ENCODE results near the gene TSPAN14.

Gene TSPAN14

GRCh38 chr10:80569131-80569895 lies 115.2 kb downstream of the TSPAN14 start:
- Mint-ChIP-seq H3K27me3 (peaks cover 41 to 51% of the 10 kb centered on the region in 2 donors), H3K27ac (no peak overlapping the region), H3K9me3 (no peaks in the 10 kb centered on the region), H3K4me1 (ENCODE audit: low read depth in 2 of 2) (peaks cover 0 to 1% of the 10 kb centered on the region in 2 donors), H3K4me3 (no peak overlapping the region), H3K36me3 (ENCODE audit: insufficient read depth) (no peaks in the 10 kb centered on the region)
- DNase-seq (no peak), ATAC-seq (replicated peaks) (no peak)

- Mint-ChIP-seq H3K4me3 (no peak overlapping the region), H3K27me3 (peaks cover 36 to 37% of the 10 kb centered on the region in 2 donors), H3K4me1 (ENCODE audit: low read depth in 2 of 2) (peaks cover 0 to 1% of the 10 kb centered on the region in 2 donors), H3K9me3 (no peaks in the 10 kb centered on the region), H3K27ac (no peak overlapping the region), H3K36me3 (ENCODE audit: insufficient read depth) (no peaks in the 10 kb centered on the region)
- DNase-seq: no peak
- no peak for ATAC-seq (replicated peaks)
Observed at GRCh38 chr10:80571352-80571751, 117.2 kb downstream of the TSPAN14 start.

- ATAC-seq (replicated peaks) (no peak), DNase-seq (no peak)
- no peak overlapping the region for H3K27ac Mint-ChIP-seq
- no peaks in the 10 kb centered on the region for H3K4me1 Mint-ChIP-seq (ENCODE audit: low read depth in 2 of 2)
- peaks cover 0 to 13% of the 10 kb centered on the region in 2 donors for H3K27me3 Mint-ChIP-seq
- no peaks in the 10 kb centered on the region for H3K9me3 Mint-ChIP-seq
- no peaks in the 10 kb centered on the region for H3K36me3 Mint-ChIP-seq (ENCODE audit: insufficient read depth)
- H3K4me3 Mint-ChIP-seq: no peak overlapping the region
Observed at GRCh38 chr10:80579181-80579763, 125.2 kb downstream of the TSPAN14 start.

GRCh38 chr10:80579849-80580637 lies 125.9 kb downstream of the TSPAN14 start:
- no peak for DNase-seq
- Mint-ChIP-seq H3K4me3 (no peak overlapping the region), H3K27me3 (peaks cover 0 to 13% of the 10 kb centered on the region in 2 donors), H3K4me1 (ENCODE audit: low read depth in 2 of 2) (no peaks in the 10 kb centered on the region), H3K36me3 (ENCODE audit: insufficient read depth) (no peaks in the 10 kb centered on the region), H3K9me3 (no peaks in the 10 kb centered on the region), H3K27ac (no peak overlapping the region)
- ATAC-seq (replicated peaks): no peak

GRCh38 chr10:80580638-80581468 lies 126.7 kb downstream of the TSPAN14 start:
- no peaks in the 10 kb centered on the region for H3K9me3 Mint-ChIP-seq

GRCh38 chr10:80581469-80581835 lies 127.3 kb downstream of the TSPAN14 start:
- H3K36me3 Mint-ChIP-seq (ENCODE audit: insufficient read depth): no peaks in the 10 kb centered on the region
- H3K27me3 Mint-ChIP-seq: peaks cover 0 to 13% of the 10 kb centered on the region in 2 donors

More at GRCh38 chr10:80580638-80581468, 126.7 kb downstream of the TSPAN14 start:
- no peak for DNase-seq
- no peak for ATAC-seq (replicated peaks)
- H3K36me3 Mint-ChIP-seq (ENCODE audit: insufficient read depth): no peaks in the 10 kb centered on the region
- no peaks in the 10 kb centered on the region for H3K4me1 Mint-ChIP-seq (ENCODE audit: low read depth in 2 of 2)
- H3K27me3 Mint-ChIP-seq: peaks cover 0 to 13% of the 10 kb centered on the region in 2 donors
- no peak overlapping the region for H3K4me3 Mint-ChIP-seq
- no peak overlapping the region for H3K27ac Mint-ChIP-seq

GRCh38 chr10:80582286-80582960 lies 128.3 kb downstream of the TSPAN14 start:
- no peak overlapping the region for H3K4me3 Mint-ChIP-seq
- H3K27me3 Mint-ChIP-seq: peaks cover 4 to 13% of the 10 kb centered on the region in 2 donors
- H3K27ac Mint-ChIP-seq: no peak overlapping the region
- H3K9me3 Mint-ChIP-seq: no peaks in the 10 kb centered on the region
- DNase-seq: no peak
- H3K4me1 Mint-ChIP-seq (ENCODE audit: low read depth in 2 of 2): no peaks in the 10 kb centered on the region
- ATAC-seq (replicated peaks): no peak
- no peaks in the 10 kb centered on the region for H3K36me3 Mint-ChIP-seq (ENCODE audit: insufficient read depth)

More at GRCh38 chr10:80581469-80581835, 127.3 kb downstream of the TSPAN14 start:
- ATAC-seq (replicated peaks) (no peak), DNase-seq (no peak)
- Mint-ChIP-seq H3K27ac (no peak overlapping the region), H3K9me3 (no peaks in the 10 kb centered on the region), H3K4me1 (ENCODE audit: low read depth in 2 of 2) (no peaks in the 10 kb centered on the region), H3K4me3 (no peak overlapping the region)
